Endothelial cell of umbilical vein (primary cell): ENCODE results near the gene DIP2B. TPM values are rescaled to one million over a fixed set of nuclear protein-coding genes. Genes with fewer than 3 reads are reported as not detected.

Experiments used
- BruUV-seq: library from RNA; stranded (reverse); fragments of 400-500 nt; replicated peaks from 2 replicates; lab custom pipeline; 2021; lab: Mats Ljungman, UMichigan
- CTCF ChIA-PET: fragments of 300-600, 350-600 bp; sonication (Branson Sonifier 250); formaldehyde crosslinking; loops from one replicate; lab custom pipeline; 2021; ENCODE audit warnings: antibody characterized with exemption, inconsistent platforms; lab: Charles Lee
- POLR2A ChIA-PET: fragments of 300-600, 350-600 bp; sonication (Branson Sonifier 250); formaldehyde crosslinking; loops from one replicate; lab custom pipeline; 2021; ENCODE audit warnings: antibody characterized with exemption, inconsistent platforms; lab: Charles Lee
- DNase-seq: peaks from one replicate; pipeline ENCODE4 v3.0.0-alpha.2; 2011; ENCODE audit warnings: low read depth, low spot score
- FAIRE-seq: peaks from 2 replicates; lab custom pipeline; 2011; peaks lifted over from hg19 to GRCh38; lab: Jason Lieb, UNC
- H2AFZ ChIP-seq: 2 replicates; pipeline ENCODE4 v1.6.0; 2012; ENCODE audit warnings: low read depth, low read length, control low read depth, inconsistent platforms
- H3K27ac ChIP-seq: 2 replicates; pipeline ENCODE4 v1.5.1; 2011; ENCODE audit warnings: low read depth, mild to moderate bottlenecking, control low read depth, low read length, moderate library complexity; ENCODE audit not compliant: insufficient read depth
- H3K27me3 ChIP-seq, 2 experiments: 2 replicates each; pipeline versions ENCODE4 v1.6.0 to v1.6.1; 2011; ENCODE audit warnings: low read length in 2 of 2, mixed read lengths in 1 of 2; ENCODE audit not compliant: control insufficient read depth in 2 of 2, insufficient read depth in 2 of 2
- H3K36me3 ChIP-seq, 2 experiments: 2 replicates in 1 of 2; 3 replicates in 1 of 2; pipeline ENCODE4 v1.5.1; 2011; ENCODE audit warnings: low read length in 2 of 2, mild to moderate bottlenecking in 1 of 2, moderate library complexity in 1 of 2; ENCODE audit not compliant: control insufficient read depth in 2 of 2, insufficient read depth in 2 of 2; ENCODE audit errors: extremely low read depth in 1 of 2
- H3K4me1 ChIP-seq: 3 replicates; pipeline ENCODE4 v1.5.1; 2011; ENCODE audit warnings: mild to moderate bottlenecking, low read length; ENCODE audit not compliant: control insufficient read depth, insufficient read depth; ENCODE audit errors: extremely low read depth
- H3K4me2 ChIP-seq: 2 replicates; pipeline ENCODE4 v1.6.1; 2011; ENCODE audit warnings: low read length, control low read depth, mixed read lengths; ENCODE audit not compliant: insufficient read depth
- H3K4me3 ChIP-seq, 3 experiments: fragments of 200-600 bp in 1 of 3; sonication (generic), shearing (Covaris generic) in 1 of 3; replicated peaks in 1 of 3; 2 replicates each; pipeline ENCODE4 v1.5.1; 2011 to 2016; ENCODE audit warnings: control low read depth in 3 of 3, low read length in 3 of 3, mild to moderate bottlenecking in 2 of 3, inconsistent platforms in 1 of 3, low read depth in 1 of 3, moderate library complexity in 1 of 3; ENCODE audit not compliant: insufficient read depth in 1 of 3
- H3K79me2 ChIP-seq: 2 replicates; pipeline ENCODE4 v1.6.0; 2012; ENCODE audit warnings: low read length, inconsistent platforms; ENCODE audit not compliant: control insufficient read depth, insufficient read depth
- H3K9ac ChIP-seq: replicated peaks from 2 replicates; pipeline ENCODE3; 2011; ENCODE audit warnings: low read length, control low read depth; ENCODE audit not compliant: insufficient read depth; ENCODE audit errors: extremely low read depth
- H3K9me1 ChIP-seq: replicated peaks from 3 replicates; pipeline ENCODE4 v1.6.0; 2011; ENCODE audit warnings: mild to moderate bottlenecking, low read length; ENCODE audit not compliant: control insufficient read depth, insufficient read depth; ENCODE audit errors: extremely low read depth
- H3K9me3 ChIP-seq: replicated peaks from 2 replicates; pipeline ENCODE4 v1.5.1; 2012; ENCODE audit warnings: low read length, inconsistent platforms; ENCODE audit not compliant: control insufficient read depth, insufficient read depth
- H4K20me1 ChIP-seq: replicated peaks from 2 replicates; pipeline ENCODE3; 2011; ENCODE audit warnings: mild to moderate bottlenecking, low read length; ENCODE audit not compliant: control insufficient read depth, insufficient read depth; ENCODE audit errors: extremely low read depth
- CTCF ChIP-seq, 2 donors: IDR thresholded peaks; 1 replicate in 1 of 2; 2 replicates in 1 of 2; pipeline ENCODE4 v1.5.1; 2011; ENCODE audit warnings: low read length in 2 of 2, mild to moderate bottlenecking in 2 of 2, moderate library complexity in 2 of 2, control low read depth in 1 of 2, inconsistent platforms in 1 of 2, low read depth in 1 of 2; ENCODE audit not compliant: insufficient read depth in 1 of 2; ENCODE audit errors: extremely low read depth in 1 of 2
- EZH2 ChIP-seq: IDR thresholded peaks from 2 replicates; pipeline ENCODE4 v1.6.1; 2012; ENCODE audit warnings: borderline replicate concordance, low read depth, mild to moderate bottlenecking, moderate library complexity, low read length, inconsistent platforms; ENCODE audit not compliant: severe bottlenecking
- FOS ChIP-seq: IDR thresholded peaks from 2 replicates; pipeline ENCODE4 v1.6.1; 2011; ENCODE audit warnings: mild to moderate bottlenecking, low read length, moderate library complexity, borderline replicate concordance; ENCODE audit not compliant: insufficient read depth
- GATA2 ChIP-seq: IDR thresholded peaks from 2 replicates; pipeline ENCODE4 v1.7.0; 2011; ENCODE audit warnings: low read depth, mild to moderate bottlenecking, moderate library complexity, mixed read lengths, low read length; ENCODE audit not compliant: insufficient read length, insufficient read depth
- JUN ChIP-seq: IDR thresholded peaks from 2 replicates; pipeline ENCODE4 v1.6.1; 2011; ENCODE audit warnings: borderline replicate concordance, low read depth; ENCODE audit not compliant: insufficient read length, insufficient read depth
- MYC ChIP-seq: IDR thresholded peaks from one replicate; pipeline ENCODE4 v1.6.1; 2011; ENCODE audit warnings: mild to moderate bottlenecking, low read depth, low read length
- POLR2A ChIP-seq: IDR thresholded peaks from 2 replicates; pipeline ENCODE4 v1.6.1; 2012; ENCODE audit warnings: low read depth, mild to moderate bottlenecking, control low read depth, low read length
- POLR2AphosphoS5 ChIP-seq: IDR thresholded peaks from 2 replicates; pipeline ENCODE4 v1.6.1; 2012; ENCODE audit warnings: low read depth, mild to moderate bottlenecking, control low read depth, low read length, moderate library complexity; ENCODE audit not compliant: insufficient read depth
- dilution Hi-C: fragments of 300-500 bp; cut with MboI; formaldehyde crosslinking; loops from one replicate; pipeline ENCODE4 v1.15.0; 2019; ENCODE audit warnings: low sequenced_read_pairs; ENCODE audit not compliant: extremely low pct_ligation_motif_present
- intact Hi-C: fragments of 100-400 bp; cut with micrococcal nuclease; formaldehyde crosslinking; loops from one replicate; pipeline ENCODE4 v1.10.0; 2022
- polyA plus RNA-seq, 4 experiments: library from polyadenylated mRNA; depleted of rRNA in 3 of 4; stranded (reverse) in 3 of 4; unstranded in 1 of 4; fragments of >200 nt; gene quantifications; 2 replicates each; pipeline versions ENCODE4 v1.2.1 to v1.2.3, GENCODE V29; 2011 to 2012; ENCODE audit warnings: missing spikeins in 1 of 4
- total RNA-seq: library from RNA; stranded (reverse); gene quantifications from 2 replicates; pipeline ENCODE4 v1.2.3, GENCODE V29; 2021
- TF ChIP-seq, protein P1 (sequence below): IDR thresholded peaks from 2 replicates; pipeline ENCODE4 v1.6.1; 2011; ENCODE audit not compliant: insufficient read depth, insufficient read length

Gene DIP2B
- total and polyA plus RNA-seq, 2 donors (not counting 3 experiments of a cell fraction or from before 2014, with no cell fraction given): 14.5 to 28.0 TPM

DNA sequence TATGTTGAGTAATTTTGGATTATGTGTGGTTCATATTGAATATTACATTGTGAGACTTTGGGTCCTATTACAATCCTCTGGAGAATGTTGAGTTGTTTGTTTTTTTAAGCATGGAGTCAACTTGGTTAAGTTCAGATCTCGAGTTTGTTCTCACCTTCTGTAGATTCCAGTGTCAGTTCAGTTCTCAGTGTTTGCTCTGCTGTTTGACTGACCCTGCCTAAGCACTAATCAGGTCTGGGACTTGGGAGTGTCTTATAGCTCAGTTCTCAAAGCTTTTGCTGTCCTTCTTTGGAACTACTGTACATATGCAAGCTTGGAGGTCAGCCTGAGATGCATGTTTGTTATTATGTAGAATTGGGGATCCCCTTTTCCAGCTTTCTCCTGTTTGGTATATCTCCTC lies 63.1 kb downstream of the DIP2B start:
- DNase-seq (peak; percentile 28), FAIRE-seq (no peak)
- Histone ChIP-seq H3K27ac (no peak overlapping the region), H4K20me1 (peaks cover 3% of the 10 kb centered on the region), H3K36me3 (no peaks in the 10 kb centered on the region), H3K27me3 (no peaks in the 10 kb centered on the region), H3K9me3 (no peaks in the 10 kb centered on the region), H2AFZ (no peak overlapping the region), H3K4me3 (no peak overlapping the region), H3K9ac (no peak overlapping the region), H3K4me1 (peaks cover 42% of the 10 kb centered on the region), H3K9me1 (no peaks in the 10 kb centered on the region), H3K79me2 (peaks cover 31% of the 10 kb centered on the region), H3K4me2 (peak overlapping the region; percentile 62)
- dilution Hi-C loops: no loop called here
- CTCF ChIA-PET: interaction anchor here (0.8 to 1.8 kb wide), 10 partner anchors 9 to 74 kb away, joined by 3 to 9 read pairs (median 4); partner anchors contain the start of gene DIP2B
- intact Hi-C loops: no loop called here
- POLR2A ChIA-PET: no interaction called here
- TF ChIP-seq JUN (no peak), POLR2AphosphoS5 (no peak), GATA2 (no peak)
- TF ChIP-seq, protein P1, sequence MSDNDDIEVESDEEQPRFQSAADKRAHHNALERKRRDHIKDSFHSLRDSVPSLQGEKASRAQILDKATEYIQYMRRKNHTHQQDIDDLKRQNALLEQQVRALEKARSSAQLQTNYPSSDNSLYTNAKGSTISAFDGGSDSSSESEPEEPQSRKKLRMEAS: no peak
- BruUV-seq: no TSS peak

DNA sequence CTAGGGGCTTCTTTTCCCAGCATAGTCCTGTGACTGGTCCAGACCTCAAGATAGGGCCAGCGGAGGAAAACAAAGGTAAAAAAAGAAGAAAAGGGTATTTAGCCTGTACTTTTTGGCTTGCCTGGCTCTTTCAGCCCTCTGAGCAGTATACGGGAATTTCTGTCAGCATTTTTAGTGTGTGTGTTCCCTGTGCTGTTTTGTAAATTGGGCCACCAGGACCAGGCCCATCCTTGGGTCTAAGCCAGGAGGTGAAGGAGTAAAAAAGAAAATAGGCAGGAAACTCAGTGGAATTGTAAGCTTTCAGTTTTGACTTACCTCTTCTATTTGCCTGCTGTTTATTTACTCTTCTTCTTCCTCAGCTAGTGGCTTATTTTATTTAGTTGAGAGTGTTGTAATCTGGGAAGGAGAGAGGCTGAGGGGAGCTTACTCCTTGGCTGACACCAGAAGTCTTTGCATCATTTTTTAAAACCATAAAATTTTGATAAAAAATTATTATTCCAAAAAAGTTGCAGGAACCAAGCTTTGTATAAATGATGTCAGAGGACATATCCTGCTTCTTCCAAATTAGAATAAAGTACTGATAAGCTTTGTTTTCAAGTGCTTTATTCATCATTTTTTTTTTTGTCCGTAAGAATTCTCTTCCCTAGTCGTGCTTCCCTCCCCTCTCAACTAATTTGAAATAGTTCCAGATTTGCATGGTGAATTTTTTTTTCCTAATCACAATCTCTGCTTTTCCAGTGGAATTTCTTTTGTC lies 63.7 kb downstream of the DIP2B start:
- peak; percentile 33 for DNase-seq
- TF ChIP-seq POLR2AphosphoS5 (no peak), JUN (no peak), GATA2 (no peak), FOS (no peak), CTCF (IDR thresholded peaks at IDR 0.05; ENCODE audit: extremely low read depth in 1 of 2, insufficient read depth in 1 of 2, low read depth in 1 of 2, low read length in 2 of 2) (no peak), EZH2 (no peak), MYC (no peak), POLR2A (no peak)
- TF ChIP-seq, protein P1: no peak
- H3K4me3 ChIP-seq: no peak overlapping the region

More for the DNA sequence above, 63.7 kb downstream of the DIP2B start:
- Histone ChIP-seq H3K9me3 (no peaks in the 10 kb centered on the region), H3K9me1 (no peaks in the 10 kb centered on the region), H3K36me3 (no peaks in the 10 kb centered on the region), H3K79me2 (peaks cover 35% of the 10 kb centered on the region), H3K9ac (no peak overlapping the region), H3K27me3 (no peaks in the 10 kb centered on the region), H3K4me1 (peaks cover 42% of the 10 kb centered on the region), H3K27ac (peak overlapping the region; percentile 1), H4K20me1 (peaks cover 3% of the 10 kb centered on the region), H3K4me2 (peak overlapping the region; percentile 62), H2AFZ (no peak overlapping the region)
- BruUV-seq: no TSS peak
- CTCF ChIA-PET: interaction anchor here (0.7 to 1.8 kb wide), 12 partner anchors 8 to 74 kb away, joined by 3 to 9 read pairs (median 4); partner anchors contain the start of gene DIP2B
- intact Hi-C loops: no loop called here
- POLR2A ChIA-PET: no interaction called here
- dilution Hi-C loops: no loop called here
- no peak for FAIRE-seq
